Effector memory CD4-positive, alpha-beta T cell (primary cell): ENCODE data around the gene VPS11.
"Not testable (repeated sequence)": the region's sequence is repeated elsewhere in the genome, so short reads cannot be mapped to it uniquely, and the experiment has no call there.

Experiments used
- DNase-seq, 3 donors: peaks; one replicate each; pipeline ENCODE4 v3.0.0-alpha.2; 2020
- H3K27ac ChIP-seq: 2 replicates; pipeline ENCODE4 v1.7.0; 2013; ENCODE audit warnings: mild to moderate bottlenecking, low read length, moderate library complexity; ENCODE audit not compliant: insufficient read depth, poor library complexity, severe bottlenecking
- H3K27me3 ChIP-seq: replicated peaks from 2 replicates; pipeline ENCODE4 v1.7.0; 2013; ENCODE audit warnings: mild to moderate bottlenecking, low read length; ENCODE audit not compliant: insufficient read depth, control insufficient read depth, poor library complexity, severe bottlenecking
- H3K36me3 ChIP-seq: 2 replicates; pipeline ENCODE4 v1.7.0; 2013; ENCODE audit warnings: mild to moderate bottlenecking, low read length, moderate library complexity; ENCODE audit not compliant: control insufficient read depth, insufficient read depth
- H3K4me1 ChIP-seq: 2 replicates; pipeline ENCODE4 v1.7.0; 2013; ENCODE audit warnings: low read length, mild to moderate bottlenecking; ENCODE audit not compliant: control insufficient read depth, insufficient read depth, poor library complexity, severe bottlenecking
- H3K4me3 ChIP-seq: 2 replicates; pipeline ENCODE4 v1.7.0; 2013; ENCODE audit warnings: low read length, low read depth, mild to moderate bottlenecking; ENCODE audit not compliant: insufficient read depth, poor library complexity, severe bottlenecking
- H3K9me3 ChIP-seq: 2 replicates; pipeline ENCODE4 v1.7.0; 2013; ENCODE audit warnings: mild to moderate bottlenecking, low read length, moderate library complexity; ENCODE audit not compliant: control insufficient read depth

The VPS11 gene

DNA sequence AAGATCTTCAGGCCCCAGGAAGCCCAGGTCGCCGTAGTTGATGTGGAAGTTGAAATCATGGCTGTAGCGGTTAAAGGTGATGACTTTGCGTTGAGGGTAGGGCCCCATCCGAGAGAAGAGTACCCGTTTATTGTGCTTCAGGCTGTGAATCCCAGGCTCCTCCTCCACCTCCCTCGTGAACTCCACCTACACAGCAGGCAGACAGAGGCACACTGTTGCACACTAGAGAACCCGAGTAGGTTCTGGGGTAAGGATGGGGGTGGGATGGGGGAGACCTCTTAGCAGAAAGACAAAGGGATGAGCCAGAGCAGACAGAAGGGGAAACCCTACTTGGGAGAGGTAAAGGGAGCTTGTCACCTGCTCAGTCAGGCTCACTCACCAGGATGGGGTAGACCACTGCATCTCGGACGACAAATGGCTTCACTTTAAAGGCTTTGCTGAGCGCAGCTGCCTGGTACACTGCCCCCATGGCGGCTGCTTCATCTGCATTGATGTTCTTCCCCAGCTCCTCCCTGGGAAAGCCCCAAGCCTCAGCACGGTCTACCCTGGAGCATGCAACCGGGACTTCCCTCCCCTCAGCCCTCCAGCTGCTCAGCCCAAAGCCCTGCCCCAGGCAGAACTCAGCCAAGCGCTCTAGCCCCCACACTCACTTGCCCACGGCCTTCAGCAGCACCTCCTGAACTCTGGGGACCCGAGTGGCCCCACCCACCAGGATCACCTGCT is 16.0 kb upstream of the VPS11 start:
- no peak overlapping the region for H3K27ac ChIP-seq
- no peaks in the 10 kb centered on the region for H3K27me3 ChIP-seq
- H3K36me3 ChIP-seq = peaks cover 81% of the 10 kb centered on the region
- no peak for DNase-seq
- H3K4me1 ChIP-seq = peaks cover 12% of the 10 kb centered on the region
- H3K4me3 ChIP-seq = no peak overlapping the region
- no peaks in the 10 kb centered on the region for H3K9me3 ChIP-seq

DNA sequence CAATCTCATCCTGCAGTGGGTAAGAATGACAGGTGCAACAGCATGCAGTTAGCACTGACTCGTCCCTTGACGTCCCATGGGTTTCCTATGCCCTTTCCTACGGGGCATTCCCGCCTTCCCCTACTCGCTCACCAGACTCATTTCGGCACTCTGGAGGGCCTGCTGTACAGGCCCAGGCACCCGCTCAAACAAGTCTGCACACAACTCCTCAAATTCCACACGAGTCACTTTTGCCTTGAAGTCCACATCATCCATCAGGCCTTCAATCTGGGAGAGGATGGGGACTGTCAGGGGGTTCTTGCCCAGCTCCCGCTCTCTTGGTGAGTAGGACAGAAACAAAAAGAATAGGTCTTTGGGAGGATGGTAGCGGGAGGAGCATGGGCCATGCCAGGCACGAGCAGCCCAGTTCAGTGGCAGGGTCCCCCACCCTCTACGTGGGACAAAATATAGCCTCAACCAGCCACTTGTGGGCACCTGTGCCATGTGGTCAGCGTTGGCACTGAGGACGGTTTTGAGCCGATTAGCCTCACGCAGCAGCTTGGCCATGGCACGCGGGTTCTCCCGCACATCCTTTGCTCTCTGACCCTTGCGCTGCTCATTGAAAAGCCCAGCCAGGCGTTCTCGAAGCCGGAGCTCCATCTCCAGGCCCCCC is 15.3 kb upstream of the VPS11 start:
- H3K27ac ChIP-seq = no peak overlapping the region
- H3K27me3 ChIP-seq = no peaks in the 10 kb centered on the region
- DNase-seq = no peak
- H3K36me3 ChIP-seq = peaks cover 76% of the 10 kb centered on the region
- H3K4me1 ChIP-seq = peaks cover 12% of the 10 kb centered on the region
- H3K4me3 ChIP-seq = no peak overlapping the region
- no peaks in the 10 kb centered on the region for H3K9me3 ChIP-seq

DNA sequence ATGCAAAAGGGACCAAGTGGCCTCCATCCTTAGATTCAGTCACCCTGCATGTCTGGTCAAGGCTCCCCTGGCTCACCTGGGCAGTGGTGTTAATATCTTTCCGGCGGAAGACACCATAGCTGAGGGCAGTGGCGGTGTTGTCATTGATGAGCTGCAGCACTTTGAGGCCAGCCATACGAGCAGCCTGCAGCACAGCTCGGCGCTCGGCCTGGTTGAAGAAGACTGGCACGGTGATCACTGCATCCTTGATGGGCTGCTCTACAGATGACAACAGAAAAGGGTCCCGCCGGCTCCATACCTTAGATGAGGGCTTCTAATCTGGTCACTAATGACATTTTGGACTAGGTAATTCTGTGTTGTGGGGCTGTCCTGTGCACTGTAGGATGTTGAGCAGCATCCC is 13.2 kb upstream of the VPS11 start:
- H3K4me3 ChIP-seq = no peak overlapping the region
- H3K27me3 ChIP-seq = no peaks in the 10 kb centered on the region
- DNase-seq = no peak
- H3K9me3 ChIP-seq = no peaks in the 10 kb centered on the region
- H3K36me3 ChIP-seq = peaks cover 54% of the 10 kb centered on the region
- H3K27ac ChIP-seq = no peak overlapping the region
- peaks cover 22% of the 10 kb centered on the region for H3K4me1 ChIP-seq

DNA sequence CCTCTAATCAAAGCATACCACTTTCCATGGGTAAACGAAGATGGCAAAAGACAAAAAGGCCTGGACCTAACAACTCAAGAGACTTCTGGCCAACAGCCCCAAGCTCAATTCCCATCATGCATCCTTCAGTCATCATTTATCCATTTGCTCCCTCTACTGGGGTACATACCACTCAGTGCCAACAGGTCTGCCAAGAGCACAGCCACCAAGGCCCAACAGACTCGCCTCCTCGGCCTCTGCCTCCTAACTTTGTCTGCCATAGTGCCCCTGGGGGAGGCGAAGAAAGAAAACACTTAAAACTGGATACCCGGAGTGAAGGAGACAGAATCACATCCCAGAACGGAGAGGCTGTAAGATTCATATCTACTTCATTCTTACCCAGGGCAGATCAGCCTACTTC is 11.7 kb upstream of the VPS11 start:
- H3K9me3 ChIP-seq = no peaks in the 10 kb centered on the region
- H3K4me3 ChIP-seq = peak overlapping the region; percentile 89
- peaks cover 41% of the 10 kb centered on the region for H3K36me3 ChIP-seq
- peaks cover 22% of the 10 kb centered on the region for H3K4me1 ChIP-seq
- no peaks in the 10 kb centered on the region for H3K27me3 ChIP-seq
- peak overlapping the region; percentile 91 for H3K27ac ChIP-seq
- DNase-seq = no peak

DNA sequence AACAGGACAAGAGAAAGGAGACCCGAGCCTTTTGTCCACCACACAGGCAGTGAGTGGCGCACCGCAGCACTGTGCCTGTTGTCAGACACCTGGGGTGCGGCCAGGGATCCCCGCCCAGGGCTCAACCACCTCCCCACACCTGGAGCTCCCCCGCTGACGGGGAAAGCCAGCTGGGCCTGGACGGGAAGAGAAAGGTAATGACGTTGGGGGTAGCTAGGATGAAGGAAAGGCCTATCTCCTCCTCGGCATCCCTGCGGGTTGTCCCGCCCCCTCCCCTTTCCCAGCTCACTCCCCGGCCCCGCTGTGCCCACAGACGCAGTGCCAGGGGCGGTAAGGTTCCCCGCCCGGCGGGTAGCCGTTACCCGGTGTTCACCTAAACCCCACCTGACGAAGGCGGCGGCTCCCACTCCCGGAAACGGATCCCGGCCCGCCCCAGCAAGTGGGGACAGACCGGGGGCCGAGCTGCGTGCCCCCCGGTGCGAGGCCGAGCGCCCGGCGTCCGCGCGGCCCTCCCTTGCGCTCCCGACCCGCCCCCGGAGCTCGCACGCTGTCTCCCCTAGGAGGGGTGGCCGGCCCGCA is 11.1 kb upstream of the VPS11 start:
- H3K27me3 ChIP-seq = no peaks in the 10 kb centered on the region
- H3K9me3 ChIP-seq = no peaks in the 10 kb centered on the region
- peak; percentile 46 to 56 (median 51) for DNase-seq
- H3K36me3 ChIP-seq = peaks cover 35% of the 10 kb centered on the region
- H3K4me1 ChIP-seq = peaks cover 22% of the 10 kb centered on the region
- H3K27ac ChIP-seq = peak overlapping the region; percentile 91
- H3K4me3 ChIP-seq = peak overlapping the region; percentile 89

DNA sequence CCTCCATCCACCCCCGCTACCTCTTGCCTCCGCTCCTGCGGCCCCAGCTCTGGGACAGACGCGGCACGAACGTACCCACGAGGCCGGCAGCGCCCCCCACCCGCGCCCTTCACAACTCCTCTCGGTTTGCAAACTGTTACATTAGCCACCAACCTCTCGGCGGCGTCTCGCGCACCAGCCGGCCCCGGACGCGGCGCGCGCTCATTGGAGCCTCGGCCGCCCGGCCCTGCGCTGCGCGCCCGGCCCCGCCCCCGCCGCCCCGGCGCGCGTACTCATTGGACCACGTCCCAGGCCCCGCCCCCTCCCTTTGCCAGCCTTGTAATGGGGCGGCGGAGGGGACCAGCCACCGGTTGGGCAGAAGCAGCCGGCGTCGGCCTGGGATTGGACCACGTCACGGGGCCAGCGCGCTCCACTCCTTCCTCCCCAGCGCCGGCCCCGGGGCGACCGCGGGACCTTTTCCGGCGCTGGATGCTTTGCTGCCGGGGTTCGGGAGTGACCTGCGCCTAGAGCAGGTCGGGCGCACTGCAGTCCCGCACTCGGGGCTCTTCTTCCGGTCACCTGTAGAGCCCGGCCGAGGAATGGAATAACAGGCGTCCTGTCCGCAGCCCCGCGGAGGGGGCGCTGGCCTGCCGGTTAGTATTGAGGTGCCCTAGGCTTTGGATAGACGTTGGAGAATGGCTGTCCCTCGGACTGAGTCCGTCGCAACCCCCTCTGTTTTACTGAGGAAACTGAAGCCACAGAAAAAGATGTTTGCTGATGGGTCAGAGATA is 10.4 kb upstream of the VPS11 start, which contains the start of gene HYOU1:
HYOU1 (minus strand) TSS at position 206 of the 770 bp plus-strand sequence. CDS start 1,045 bp downstream, outside the sequence.
- Histone ChIP-seq H3K27me3 (no peaks in the 10 kb centered on the region), H3K27ac (peak within 1 kb of the TSS; percentile 91), H3K9me3 (no peaks in the 10 kb centered on the region), H3K4me1 (peaks cover 22% of the 10 kb centered on the region), H3K4me3 (peak within 1 kb of the TSS; percentile 90), H3K36me3 (peaks cover 28% of the 10 kb centered on the region)
- DNase-seq = peak; percentile 97 to 98 (median 98)

DNA sequence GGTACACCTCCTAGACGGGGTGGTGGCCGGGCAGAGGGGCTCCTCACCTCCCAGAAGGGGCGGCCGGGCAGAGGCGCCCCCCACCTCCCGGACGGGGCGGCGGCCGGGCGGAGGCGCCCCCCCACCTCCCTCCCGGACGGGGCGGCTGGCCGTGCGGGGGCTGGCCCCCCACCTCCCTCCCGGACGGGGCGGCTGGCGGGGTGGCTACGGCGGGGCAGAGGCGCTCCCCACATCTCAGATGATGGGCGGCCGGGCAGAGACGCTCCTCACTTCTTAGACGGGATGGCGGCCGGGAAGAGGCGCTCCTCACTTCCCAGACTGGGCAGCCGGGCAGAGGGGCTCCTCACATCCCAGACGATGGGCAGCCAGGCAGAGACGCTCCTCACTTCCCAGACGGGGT is 8.5 kb upstream of the VPS11 start:
- H3K36me3 ChIP-seq, H3K4me3 ChIP-seq, H3K9me3 ChIP-seq, H3K27me3 ChIP-seq, H3K27ac ChIP-seq, DNase-seq: not testable (repeated sequence)
- H3K4me1 ChIP-seq = peaks cover 22% of the 10 kb centered on the region

DNA sequence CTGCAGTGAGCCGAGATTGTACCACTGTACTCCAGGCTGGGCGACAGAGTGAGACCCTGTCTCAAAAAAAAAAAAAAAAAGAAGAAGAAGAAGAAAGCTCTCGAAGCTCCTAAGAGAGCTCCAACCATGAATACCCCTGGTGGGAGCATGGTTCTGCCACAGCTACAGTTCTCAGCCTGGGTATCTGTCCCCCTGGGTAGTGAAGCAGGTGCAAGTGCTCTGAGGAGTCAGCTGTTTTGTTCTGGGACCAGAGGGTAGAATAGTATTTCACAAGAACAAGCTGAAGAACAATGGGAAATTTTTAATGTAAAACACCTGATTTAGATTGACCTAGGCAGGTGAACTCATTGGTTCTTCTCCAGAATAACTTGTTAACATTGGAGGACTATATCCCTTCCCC is 6.4 kb upstream of the VPS11 start:
- Histone ChIP-seq H3K27ac (no peak overlapping the region), H3K27me3 (no peaks in the 10 kb centered on the region), H3K36me3 (no peaks in the 10 kb centered on the region), H3K4me3 (no peak overlapping the region), H3K9me3 (no peaks in the 10 kb centered on the region), H3K4me1 (peaks cover 13% of the 10 kb centered on the region)
- DNase-seq = no peak

DNA sequence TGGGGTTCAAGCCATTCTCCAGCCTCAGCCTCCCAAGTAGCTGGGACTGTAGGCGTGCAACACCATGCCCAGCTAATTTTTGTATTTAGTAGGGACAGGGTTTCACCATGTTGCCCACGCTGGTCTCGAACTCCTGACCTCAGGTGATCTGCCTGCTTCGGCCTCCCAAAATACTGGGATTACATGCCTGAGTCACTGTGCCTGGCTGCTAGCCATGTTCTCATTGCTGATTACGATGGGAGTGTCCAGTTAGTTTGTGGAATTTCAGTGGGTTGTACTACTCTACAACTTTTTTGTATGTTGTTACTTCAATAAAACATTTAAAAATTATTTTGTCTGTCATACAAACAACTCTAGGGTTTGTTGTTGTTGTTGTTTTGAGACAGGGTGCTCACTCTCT is 4.8 kb upstream of the VPS11 start:
- Histone ChIP-seq H3K4me1 (peaks cover 11% of the 10 kb centered on the region), H3K27ac (no peak overlapping the region), H3K36me3 (no peaks in the 10 kb centered on the region), H3K27me3 (no peaks in the 10 kb centered on the region), H3K4me3 (no peak overlapping the region), H3K9me3 (no peaks in the 10 kb centered on the region)
- DNase-seq = no peak
